K562 (cell line): ENCODE data around the gene METTL22. TPM values are rescaled to one million over a fixed set of nuclear protein-coding genes. Genes with fewer than 3 reads are reported as not detected.

ENCODE experiments used
- ATAC-seq: fragments of 200-7000 bp; cut with Tn5 transposase; 3 replicates; pipeline ENCODE4 v1.9.1; 2020; ENCODE audit warnings: moderate library complexity
- BruUV-seq: library from RNA; stranded (reverse); fragments of 400-500 nt; replicated peaks from 2 replicates; lab custom pipeline; 2021; lab: Mats Ljungman, UMichigan
- CTCF ChIA-PET: fragments of 300-600 bp; formaldehyde crosslinking; extraction: SDS; loops from one replicate; lab custom pipeline; 2021; ENCODE audit warnings: low intra/inter-chr PET ratio; lab: Yijun Ruan, JAX
- POLR2A ChIA-PET: fragments of 300-600, 350-650 bp; sonication (Branson Sonifier 250); formaldehyde crosslinking; extraction: SDS; loops from one replicate; lab custom pipeline; 2021; ENCODE audit warnings: antibody characterized with exemption, inconsistent platforms; lab: Yijun Ruan, JAX
- DNase-seq, 4 experiments: peaks; one replicate each; pipeline versions ENCODE4 v3.0.0 to v3.0.0-alpha.2; 2011 to 2018; ENCODE audit warnings: low spot score in 3 of 4, mixed read lengths in 3 of 4; ENCODE audit errors: extremely low read depth in 1 of 4
- FAIRE-seq: peaks from 2 replicates; lab custom pipeline; 2011; peaks lifted over from hg19 to GRCh38; lab: Jason Lieb, UNC
- H2AFZ ChIP-seq: 2 replicates; pipeline ENCODE4 v1.6.0; 2011; ENCODE audit warnings: low read depth, low read length, control low read depth, inconsistent platforms
- H3K27ac ChIP-seq: fragments of 200-600 bp; 3 replicates; pipeline ENCODE4 v1.8.0; 2011; ENCODE audit warnings: low read depth, mild to moderate bottlenecking, control low read depth, inconsistent platforms, low read length, moderate library complexity, mixed read lengths; ENCODE audit errors: extremely low read depth
- H3K27me3 ChIP-seq, 2 experiments: fragments of 300-600 bp in 1 of 2; 2 replicates in 1 of 2; 3 replicates in 1 of 2; pipeline versions ENCODE4 v1.6.0 to v1.8.0; 2011; ENCODE audit warnings: inconsistent platforms in 2 of 2, low read length in 2 of 2, mild to moderate bottlenecking in 1 of 2, mixed read lengths in 1 of 2, moderate library complexity in 1 of 2; ENCODE audit not compliant: control insufficient read depth in 2 of 2, insufficient read depth in 2 of 2
- H3K36me3 ChIP-seq: fragments of 300-600 bp; 3 replicates; pipeline ENCODE4 v1.8.0; 2011; ENCODE audit warnings: mild to moderate bottlenecking, low read length, inconsistent platforms; ENCODE audit not compliant: control insufficient read depth, insufficient read depth
- H3K4me1 ChIP-seq, 2 experiments: fragments of 200-600 bp in 1 of 2; replicated peaks in 1 of 2; 2 replicates in 1 of 2; 3 replicates in 1 of 2; pipeline versions ENCODE4 v1.5.1 to v1.8.0; 2011; ENCODE audit warnings: inconsistent platforms in 2 of 2, low read length in 2 of 2, mild to moderate bottlenecking in 1 of 2, mixed read lengths in 1 of 2, moderate library complexity in 1 of 2; ENCODE audit not compliant: control insufficient read depth in 2 of 2, insufficient read depth in 2 of 2
- H3K4me2 ChIP-seq: 2 replicates; pipeline ENCODE4 v1.6.1; 2011; ENCODE audit warnings: low read length, control low read depth, inconsistent platforms, mixed read lengths; ENCODE audit not compliant: insufficient read depth
- H3K4me3 ChIP-seq: fragments of 200-600 bp; sonication (generic), shearing (Covaris generic); 2 replicates; pipeline ENCODE4 v1.5.1; 2016; ENCODE audit warnings: control low read depth, inconsistent platforms
- H3K79me2 ChIP-seq: fragments of 200-600 bp; 3 replicates; pipeline ENCODE4 v1.8.0; 2011; ENCODE audit warnings: low read length, inconsistent platforms; ENCODE audit not compliant: control insufficient read depth, insufficient read depth
- H3K9ac ChIP-seq, 2 experiments: 2 replicates each; pipeline versions ENCODE4 v1.6.0 to v1.6.1; 2011; ENCODE audit warnings: low read depth in 2 of 2, low read length in 2 of 2, control low read depth in 1 of 2, inconsistent platforms in 1 of 2, mild to moderate bottlenecking in 1 of 2, mixed read lengths in 1 of 2; ENCODE audit not compliant: insufficient read depth in 1 of 2
- H3K9me1 ChIP-seq: one replicate; pipeline ENCODE4 v1.6.0; 2011; ENCODE audit warnings: inconsistent platforms, mild to moderate bottlenecking, low read length, moderate library complexity; ENCODE audit not compliant: control insufficient read depth, insufficient read depth
- H3K9me3 ChIP-seq: replicated peaks from 2 replicates; pipeline ENCODE4 v1.5.1; 2011; ENCODE audit warnings: low read depth, low read length, inconsistent platforms; ENCODE audit not compliant: control insufficient read depth, insufficient read depth
- H4K20me1 ChIP-seq: replicated peaks from 2 replicates; pipeline ENCODE4 v1.6.1; 2011; ENCODE audit warnings: low read length, inconsistent platforms, mixed read lengths; ENCODE audit not compliant: control insufficient read depth, insufficient read depth
- ADNP ChIP-seq: fragments of 200-800 bp; sonication (Bioruptor generic); IDR thresholded peaks from 2 replicates; pipeline ENCODE4 v1.6.1; 2016; ENCODE audit warnings: missing genetic modification characterization, missing compliant biosample characterization
- EP300 ChIP-seq: IDR thresholded peaks from 2 replicates; pipeline ENCODE4 v1.6.1; 2012; ENCODE audit warnings: low read length, improper control_type of control experiment
- MAZ ChIP-seq, 2 experiments: fragments of 450-650 bp in 1 of 2; sonication (generic) in 1 of 2; formaldehyde crosslinking; IDR thresholded peaks in 1 of 2; conservative IDR thresholded peaks in 1 of 2; 2 replicates each; pipeline versions ENCODE4 v1.4.0 to v1.5.0; 2020; ENCODE audit warnings: mild to moderate bottlenecking in 1 of 2, missing genetic modification reagents in 1 of 2
- MXD1 ChIP-seq: fragments of 250-450 bp; sonication (Bioruptor Pico); IDR thresholded peaks from 2 replicates; pipeline ENCODE4 v1.8.0; 2021; ENCODE audit warnings: borderline replicate concordance, mild to moderate bottlenecking, moderate library complexity; ENCODE audit not compliant: poor library complexity, severe bottlenecking
- OTX1 ChIP-seq: fragments of 450-650 bp; formaldehyde crosslinking; IDR thresholded peaks from 2 replicates; pipeline ENCODE4 v1.4.0; 2022; ENCODE audit warnings: mild to moderate bottlenecking
- RAD21 ChIP-seq, 2 experiments: fragments of 250-450 bp in 1 of 2; fragments of 450-650 bp in 1 of 2; sonication (Bioruptor Pico) in 1 of 2; formaldehyde crosslinking in 1 of 2; IDR thresholded peaks in 1 of 2; conservative IDR thresholded peaks in 1 of 2; 2 replicates each; pipeline versions ENCODE4 v1.4.0 to v1.8.0; 2020 to 2022; ENCODE audit warnings: mild to moderate bottlenecking in 2 of 2, moderate library complexity in 1 of 2
- SIN3B ChIP-seq: fragments of 450-650 bp; IDR thresholded peaks from 2 replicates; pipeline ENCODE4 v1.6.1; 2017; ENCODE audit warnings: low read depth, mild to moderate bottlenecking, moderate library complexity
- SMAD1 ChIP-seq: fragments of 150-350 bp; IDR thresholded peaks from 2 replicates; pipeline ENCODE4 v1.6.1; 2014; ENCODE audit warnings: low read length, low read depth; ENCODE audit not compliant: partially characterized antibody
- SMAD2 ChIP-seq: fragments of 150-350 bp; IDR thresholded peaks from 2 replicates; pipeline ENCODE4 v1.6.1; 2014; ENCODE audit warnings: low read depth, mild to moderate bottlenecking, low read length
- SRF ChIP-seq, 2 experiments: fragments of 250-450, 450-650 bp in 1 of 2; sonication (Bioruptor Pico) in 1 of 2; sonication (generic) in 1 of 2; formaldehyde crosslinking; IDR thresholded peaks; 2 replicates each; pipeline versions ENCODE4 v1.5.0 to v1.5.1; 2020 to 2022; ENCODE audit warnings: mild to moderate bottlenecking in 1 of 2, missing genetic modification reagents in 1 of 2
- ZNF311 ChIP-seq: fragments of 250-450 bp; sonication (Bioruptor Pico); IDR thresholded peaks from 2 replicates; pipeline ENCODE4 v1.4.0; 2020; ENCODE audit warnings: mild to moderate bottlenecking, moderate library complexity
- ZNF316 ChIP-seq: fragments of 450-650 bp; IDR thresholded peaks from 2 replicates; pipeline ENCODE4 v1.6.1; 2016
- WGBS: fragments of 100-300 bp; shearing (Covaris generic); methylation state at CpG from one replicate; pipeline ENCODE4 v1.1.6; 2016; ENCODE audit warnings: low coverage, mixed read lengths; ENCODE audit not compliant: insufficient coverage; ENCODE audit errors: missing lambda C conversion rate; 5-methylcytosine and 5-hydroxymethylcytosine counted together
- in situ Hi-C: fragments of 300-500 bp; cut with MboI; formaldehyde crosslinking; loops from 4 replicates; pipeline ENCODE4 v1.15.0; 2018; ENCODE audit warnings: inconsistent platforms, mixed read lengths
- intact Hi-C: fragments of 100-400 bp; cut with micrococcal nuclease; formaldehyde crosslinking; loops from 2 replicates; pipeline ENCODE4 v1.14.2; 2022
- polyA plus RNA-seq, 8 experiments: library from polyadenylated mRNA; depleted of rRNA in 4 of 8; stranded (reverse) in 5 of 8; unstranded in 3 of 8; fragments of >200 nt; fragmentation: Nextera tagmentation in 2 of 8; fragmentation: Illumina TruSeq in 1 of 8; extraction: Ambion mirVana in 2 of 8; extraction: Trizol in 1 of 8; gene quantifications; 2 replicates each; pipeline versions ENCODE4 v1.2.1 to v1.2.3, GENCODE V29; 2011 to 2014; ENCODE audit warnings: inconsistent platforms in 1 of 8, missing spikeins in 1 of 8
- total RNA-seq, 7 experiments: library from RNA; depleted of rRNA in 6 of 7; stranded (reverse); fragments of >200 nt in 6 of 7; fragmentation: Illumina TruSeq in 2 of 7; extraction: Trizol in 2 of 7; gene quantifications; 2 replicates each; pipeline versions ENCODE4 v1.2.1 to v1.2.3, GENCODE V29; 2011 to 2021; ENCODE audit warnings: low replicate concordance in 1 of 7
- TF ChIP-seq, protein P1 (sequence below): fragments of 150-350 bp; IDR thresholded peaks from 2 replicates; pipeline ENCODE4 v1.6.1; 2014; ENCODE audit warnings: low read depth, mild to moderate bottlenecking, low read length, borderline replicate concordance

The METTL22 gene
- total and polyA plus RNA-seq, 9 of the 15 experiments (the other 6 are each of a cell fraction or from before 2014, with no cell fraction given), result 6.9 to 33.2 (median 18.5) TPM

DNA sequence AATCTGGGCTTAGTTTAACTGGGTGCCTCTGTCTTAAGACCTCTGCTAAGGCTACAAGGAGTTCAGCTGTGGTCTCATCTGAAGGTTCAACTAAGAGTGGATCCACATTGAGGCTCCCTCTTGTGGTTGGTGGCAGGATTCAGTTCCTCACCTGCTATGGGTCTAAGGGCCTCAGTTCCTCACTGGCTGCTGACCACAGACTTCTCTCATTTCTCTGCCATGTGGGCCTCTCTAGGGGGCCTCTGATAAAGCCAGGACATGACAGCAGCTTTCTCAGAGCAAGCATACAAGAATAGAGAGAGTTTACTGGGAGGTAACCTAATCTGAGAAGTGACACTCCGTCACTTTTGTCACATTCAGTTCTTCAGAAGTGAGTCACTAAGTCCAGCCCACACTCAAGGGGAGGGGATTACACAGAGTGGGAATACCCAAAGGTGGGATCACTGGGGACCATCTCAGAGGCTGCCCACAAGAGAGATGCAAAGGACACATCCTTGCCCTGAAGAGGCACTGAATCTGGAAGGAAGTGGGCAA lies 33.8 kb downstream of the METTL22 start (continued):
- peak in 1 of 2 experiments; percentile 25; a peak in 2 of 4 replicates for TF ChIP-seq RAD21 (CRISPR knock-in tag; conservative IDR thresholded peaks at IDR 0.05 in 1 of 2, IDR thresholded peaks at IDR 0.05 in 1 of 2)

DNA sequence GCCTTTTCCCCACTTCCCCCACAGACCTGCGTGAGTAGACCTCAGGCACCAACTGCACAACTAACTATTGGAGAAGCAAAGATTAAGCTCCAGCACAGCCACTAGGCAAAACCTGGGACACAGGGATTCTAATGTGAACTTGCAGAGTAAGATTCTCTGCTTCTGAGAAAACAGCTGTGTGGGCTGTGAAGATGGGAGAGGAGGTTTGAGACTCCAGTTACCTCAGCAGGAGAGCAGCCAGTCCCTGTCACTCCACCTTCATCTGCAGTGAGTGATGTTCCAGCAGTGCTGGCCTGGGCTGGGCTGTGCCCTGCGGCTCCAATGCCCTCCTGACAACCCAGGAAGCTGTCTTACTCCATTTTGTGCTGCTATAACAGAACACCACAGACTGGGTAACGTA lies 34.9 kb downstream of the METTL22 start:
- 2% methylated on average over 3 of the region's 3 CpGs for WGBS
- BruUV-seq, result no TSS peak
- no peak for DNase-seq
- H3K9me1 ChIP-seq, result no peaks in the 10 kb centered on the region
- no peaks in the 10 kb centered on the region for H3K36me3 ChIP-seq
- ChIA-PET POLR2A (interaction anchor here (0.8 to 1.7 kb wide), 3 partner anchors 11 to 161 kb away, joined by 3 to 4 read pairs (median 3); no protein-coding TSS in a partner anchor), CTCF (no interaction called here)
- H3K9me3 ChIP-seq, result no peaks in the 10 kb centered on the region
- H3K27ac ChIP-seq, result no peak overlapping the region
- intact Hi-C loops, result loop anchor here (5.0 kb wide), 2 partner anchors 89 to 141 kb away; partner anchors contain the start of genes PMM2 and TMEM186
- no peaks in the 10 kb centered on the region for H3K79me2 ChIP-seq
- H2AFZ ChIP-seq, result no peak overlapping the region
- in situ Hi-C loops, result no loop called here
- no peak overlapping the region for H3K4me2 ChIP-seq
- no peaks in the 10 kb centered on the region; a peak in 1 of 5 replicates for H3K4me1 ChIP-seq
- no peak for ATAC-seq
- no peak overlapping the region for H3K9ac ChIP-seq
- peaks cover 4 to 18% of the 10 kb centered on the region in 2 experiments; a peak in 2 of 5 replicates for H3K27me3 ChIP-seq
- peaks cover 9% of the 10 kb centered on the region for H4K20me1 ChIP-seq
- no peak overlapping the region for H3K4me3 ChIP-seq
- FAIRE-seq, result no peak
- TF ChIP-seq EP300, result no peak
- no peak for TF ChIP-seq MAZ (CRISPR knock-in tag; conservative IDR thresholded peaks at IDR 0.05 in 1 of 2, IDR thresholded peaks at IDR 0.05 in 1 of 2)
- no peak for TF ChIP-seq SRF (CRISPR knock-in tag; IDR thresholded peaks at IDR 0.05)
- no peak for TF ChIP-seq SMAD2
- TF ChIP-seq OTX1 (CRISPR knock-in tag), result no peak
- TF ChIP-seq SIN3B, result no peak
- TF ChIP-seq, protein P1, sequence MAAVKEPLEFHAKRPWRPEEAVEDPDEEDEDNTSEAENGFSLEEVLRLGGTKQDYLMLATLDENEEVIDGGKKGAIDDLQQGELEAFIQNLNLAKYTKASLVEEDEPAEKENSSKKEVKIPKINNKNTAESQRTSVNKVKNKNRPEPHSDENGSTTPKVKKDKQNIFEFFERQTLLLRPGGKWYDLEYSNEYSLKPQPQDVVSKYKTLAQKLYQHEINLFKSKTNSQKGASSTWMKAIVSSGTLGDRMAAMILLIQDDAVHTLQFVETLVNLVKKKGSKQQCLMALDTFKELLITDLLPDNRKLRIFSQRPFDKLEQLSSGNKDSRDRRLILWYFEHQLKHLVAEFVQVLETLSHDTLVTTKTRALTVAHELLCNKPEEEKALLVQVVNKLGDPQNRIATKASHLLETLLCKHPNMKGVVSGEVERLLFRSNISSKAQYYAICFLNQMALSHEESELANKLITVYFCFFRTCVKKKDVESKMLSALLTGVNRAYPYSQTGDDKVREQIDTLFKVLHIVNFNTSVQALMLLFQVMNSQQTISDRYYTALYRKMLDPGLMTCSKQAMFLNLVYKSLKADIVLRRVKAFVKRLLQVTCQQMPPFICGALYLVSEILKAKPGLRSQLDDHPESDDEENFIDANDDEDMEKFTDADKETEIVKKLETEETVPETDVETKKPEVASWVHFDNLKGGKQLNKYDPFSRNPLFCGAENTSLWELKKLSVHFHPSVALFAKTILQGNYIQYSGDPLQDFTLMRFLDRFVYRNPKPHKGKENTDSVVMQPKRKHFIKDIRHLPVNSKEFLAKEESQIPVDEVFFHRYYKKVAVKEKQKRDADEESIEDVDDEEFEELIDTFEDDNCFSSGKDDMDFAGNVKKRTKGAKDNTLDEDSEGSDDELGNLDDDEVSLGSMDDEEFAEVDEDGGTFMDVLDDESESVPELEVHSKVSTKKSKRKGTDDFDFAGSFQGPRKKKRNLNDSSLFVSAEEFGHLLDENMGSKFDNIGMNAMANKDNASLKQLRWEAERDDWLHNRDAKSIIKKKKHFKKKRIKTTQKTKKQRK, result no peak
- TF ChIP-seq ZNF311 (CRISPR knock-in tag), result no peak
- no peak for TF ChIP-seq RAD21 (CRISPR knock-in tag; conservative IDR thresholded peaks at IDR 0.05 in 1 of 2, IDR thresholded peaks at IDR 0.05 in 1 of 2)
- no peak for TF ChIP-seq ADNP
- TF ChIP-seq MXD1 (CRISPR knock-in tag), result no peak
- no peak for TF ChIP-seq SMAD1
- TF ChIP-seq ZNF316, result no peak
